OCI-LY3 (cell line): ENCODE measurements around the gene LMX1A.

Experiments used
- H2AFZ ChIP-seq: fragments of 200-600, 300-600 bp; shearing (Covaris generic); 2 replicates; pipeline ENCODE4 v1.6.0; 2014; ENCODE audit warnings: antibody characterized with exemption, low read depth, low read length
- H3K27ac ChIP-seq: fragments of 200-600, 300-600 bp; sonication (generic); 2 replicates; pipeline ENCODE4 v1.5.1; 2014; ENCODE audit warnings: mild to moderate bottlenecking, low read length, moderate library complexity, mixed read lengths
- H3K27me3 ChIP-seq: fragments of 200-600, 300-600 bp; sonication (generic); 2 replicates; pipeline ENCODE4 v1.6.1; 2014; ENCODE audit warnings: low read depth, low read length, mixed read lengths
- H3K36me3 ChIP-seq: fragments of 200-600, 300-600 bp; sonication (generic); replicated peaks from 2 replicates; pipeline ENCODE3; 2014; ENCODE audit warnings: low read depth, low read length, mixed read lengths
- H3K4me1 ChIP-seq: fragments of 300-600, 200-600 bp; sonication (generic); 2 replicates; pipeline ENCODE4 v1.6.1; 2014; ENCODE audit warnings: low read length, mixed read lengths
- H3K4me2 ChIP-seq: fragments of 200-600, 300-600 bp; sonication (generic); 2 replicates; pipeline ENCODE4 v1.6.1; 2014; ENCODE audit warnings: low read length, mixed read lengths
- H3K4me3 ChIP-seq: fragments of 300-600, 200-600 bp; sonication (generic); 2 replicates; pipeline ENCODE4 v1.5.1; 2014; ENCODE audit warnings: antibody characterized with exemption, mild to moderate bottlenecking, low read length, moderate library complexity
- H3K79me2 ChIP-seq: fragments of 300-600, 200-600 bp; shearing (Covaris generic); 2 replicates; pipeline ENCODE4 v1.6.1; 2014; ENCODE audit warnings: mild to moderate bottlenecking, low read length, mixed read lengths
- H3K9ac ChIP-seq: fragments of 300-600, 200-600 bp; shearing (Covaris generic); 2 replicates; pipeline ENCODE4 v1.6.0; 2014; ENCODE audit warnings: mild to moderate bottlenecking, low read length, moderate library complexity
- H3K9me3 ChIP-seq: fragments of 200-600, 300-600 bp; shearing (Covaris generic); 2 replicates; pipeline ENCODE4 v1.6.1; 2014; ENCODE audit warnings: low read length, mixed read lengths; ENCODE audit not compliant: insufficient read depth
- H4K20me1 ChIP-seq: fragments of 200-600, 300-600 bp; sonication (generic); 2 replicates; pipeline ENCODE4 v1.6.1; 2016; ENCODE audit warnings: low read length, mixed read lengths; ENCODE audit not compliant: insufficient read depth
- EZH2phosphoT487 ChIP-seq: fragments of 200-600 bp; shearing (Covaris generic); IDR thresholded peaks from 2 replicates; pipeline ENCODE4 v1.6.1; 2018; ENCODE audit warnings: antibody characterized with exemption, mixed run types, low read depth
- TF ChIP-seq, protein P1 (sequence below): fragments of 200-600, 300-600 bp; sonication (generic); IDR thresholded peaks from 2 replicates; pipeline ENCODE4 v1.5.1; 2014; ENCODE audit warnings: antibody characterized with exemption, low read length, low read depth

LMX1A gene

DNA sequence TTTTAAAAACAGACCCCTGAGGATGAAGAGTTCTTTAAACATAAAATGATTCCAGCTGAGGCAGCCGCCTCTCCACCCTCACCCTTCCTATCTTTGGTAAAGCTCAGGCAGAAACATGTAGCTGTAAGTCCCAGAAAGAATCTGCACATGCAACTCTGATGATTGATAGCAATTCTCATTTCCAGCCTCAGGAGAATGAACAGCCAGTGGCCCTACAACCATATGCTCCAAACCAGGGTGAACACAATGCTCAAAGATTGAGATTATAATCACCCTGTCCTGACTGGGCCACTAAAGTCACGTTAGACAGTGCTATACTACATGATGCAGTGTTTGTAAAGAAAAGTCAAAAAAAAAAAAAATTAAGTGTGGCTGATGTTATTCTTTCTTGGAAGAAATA, 80.2 kb downstream of the LMX1A start:
- no peaks in the 10 kb centered on the region for H3K9me3 ChIP-seq
- no peak overlapping the region for H3K27ac ChIP-seq
- H3K4me3 ChIP-seq, result no peak overlapping the region
- no peak overlapping the region for H3K9ac ChIP-seq
- H3K36me3 ChIP-seq, result no peaks in the 10 kb centered on the region
- H3K4me1 ChIP-seq, result no peaks in the 10 kb centered on the region
- no peak for TF ChIP-seq EZH2phosphoT487
- TF ChIP-seq, protein P1, sequence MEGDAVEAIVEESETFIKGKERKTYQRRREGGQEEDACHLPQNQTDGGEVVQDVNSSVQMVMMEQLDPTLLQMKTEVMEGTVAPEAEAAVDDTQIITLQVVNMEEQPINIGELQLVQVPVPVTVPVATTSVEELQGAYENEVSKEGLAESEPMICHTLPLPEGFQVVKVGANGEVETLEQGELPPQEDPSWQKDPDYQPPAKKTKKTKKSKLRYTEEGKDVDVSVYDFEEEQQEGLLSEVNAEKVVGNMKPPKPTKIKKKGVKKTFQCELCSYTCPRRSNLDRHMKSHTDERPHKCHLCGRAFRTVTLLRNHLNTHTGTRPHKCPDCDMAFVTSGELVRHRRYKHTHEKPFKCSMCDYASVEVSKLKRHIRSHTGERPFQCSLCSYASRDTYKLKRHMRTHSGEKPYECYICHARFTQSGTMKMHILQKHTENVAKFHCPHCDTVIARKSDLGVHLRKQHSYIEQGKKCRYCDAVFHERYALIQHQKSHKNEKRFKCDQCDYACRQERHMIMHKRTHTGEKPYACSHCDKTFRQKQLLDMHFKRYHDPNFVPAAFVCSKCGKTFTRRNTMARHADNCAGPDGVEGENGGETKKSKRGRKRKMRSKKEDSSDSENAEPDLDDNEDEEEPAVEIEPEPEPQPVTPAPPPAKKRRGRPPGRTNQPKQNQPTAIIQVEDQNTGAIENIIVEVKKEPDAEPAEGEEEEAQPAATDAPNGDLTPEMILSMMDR, result no peak
- peaks cover 40% of the 10 kb centered on the region for H3K27me3 ChIP-seq
- H3K4me2 ChIP-seq, result no peak overlapping the region
- no peak overlapping the region for H2AFZ ChIP-seq
- no peaks in the 10 kb centered on the region for H3K79me2 ChIP-seq
- no peaks in the 10 kb centered on the region for H4K20me1 ChIP-seq

- H4K20me1 ChIP-seq, result no peaks in the 10 kb centered on the region
- H3K9ac ChIP-seq, result no peak overlapping the region
- TF ChIP-seq EZH2phosphoT487, result no peak
- TF ChIP-seq, protein P1, result no peak
- H3K9me3 ChIP-seq, result no peaks in the 10 kb centered on the region
- H3K27ac ChIP-seq, result no peak overlapping the region
- no peak overlapping the region for H3K4me2 ChIP-seq
- no peaks in the 10 kb centered on the region for H3K36me3 ChIP-seq
- H3K27me3 ChIP-seq, result peaks cover 14% of the 10 kb centered on the region; the same call in 1 of the 2 replicates
- H2AFZ ChIP-seq, result no peak overlapping the region
- no peaks in the 10 kb centered on the region for H3K79me2 ChIP-seq
- no peaks in the 10 kb centered on the region for H3K4me1 ChIP-seq
- H3K4me3 ChIP-seq, result no peak overlapping the region
Observed at GRCh38 chr1:165265196-165265838, 91.2 kb downstream of the LMX1A start.

DNA sequence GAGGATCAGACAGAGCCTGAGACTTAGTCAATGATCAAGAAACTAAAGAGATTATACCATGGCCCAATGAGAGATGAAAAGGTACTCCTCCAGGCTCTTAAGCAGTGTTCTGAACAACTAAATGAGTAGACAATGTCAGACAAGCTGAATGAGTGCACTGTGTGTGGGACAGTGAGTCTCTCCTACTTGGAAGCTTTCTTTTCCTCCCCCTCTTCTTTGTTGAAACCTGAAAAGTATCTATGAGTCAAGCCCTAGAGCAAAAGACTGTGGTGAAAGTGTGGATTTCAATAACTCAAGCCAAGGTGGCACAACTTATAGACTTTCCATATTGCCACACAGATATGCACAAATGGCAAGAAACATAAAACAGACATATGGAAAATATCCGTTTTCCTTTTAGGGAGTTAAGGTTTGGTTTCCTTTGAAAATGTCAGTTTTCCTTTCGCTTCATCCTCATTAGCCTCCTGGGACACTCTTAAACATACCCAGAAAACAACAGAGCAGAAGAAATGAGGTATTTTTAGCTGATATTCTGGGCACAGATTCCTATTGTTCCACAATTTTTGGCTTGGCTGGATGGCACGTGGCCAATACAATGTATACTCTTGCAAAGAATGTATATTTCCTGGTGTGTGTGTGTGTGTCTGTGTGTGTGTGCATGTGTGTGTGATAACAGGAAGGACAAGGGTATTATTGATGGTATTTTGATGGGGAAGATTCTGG, 96.6 kb downstream of the LMX1A start:
- TF ChIP-seq, protein P1, result no peak
- TF ChIP-seq EZH2phosphoT487, result no peak
- Histone ChIP-seq H3K4me2 (no peak overlapping the region), H4K20me1 (no peaks in the 10 kb centered on the region), H3K79me2 (no peaks in the 10 kb centered on the region), H3K27ac (no peak overlapping the region), H3K27me3 (peaks cover 43% of the 10 kb centered on the region), H3K36me3 (no peaks in the 10 kb centered on the region), H3K4me3 (no peak overlapping the region), H3K4me1 (no peaks in the 10 kb centered on the region), H3K9me3 (no peaks in the 10 kb centered on the region), H2AFZ (no peak overlapping the region), H3K9ac (no peak overlapping the region)

DNA sequence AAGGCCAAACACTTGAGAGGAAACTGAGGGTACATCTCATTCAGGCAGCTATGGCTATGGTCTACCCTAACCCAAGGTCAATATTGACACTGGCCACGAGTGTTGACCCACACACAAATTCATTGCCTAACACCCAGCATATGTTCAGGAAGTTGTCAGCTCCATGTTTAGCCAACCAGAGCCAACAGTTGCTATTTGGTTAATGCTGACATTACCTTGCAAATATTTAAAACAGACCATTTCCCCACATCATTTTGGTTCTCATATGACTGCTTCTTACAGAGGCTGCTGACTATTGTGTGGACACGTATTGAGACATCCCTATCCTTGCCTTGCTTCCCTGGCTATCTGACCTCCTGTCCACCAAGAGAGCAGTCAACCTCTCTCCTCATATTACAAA, 97.3 kb downstream of the LMX1A start:
- peaks cover 49% of the 10 kb centered on the region for H3K27me3 ChIP-seq
- no peak overlapping the region for H3K4me3 ChIP-seq
- H3K4me1 ChIP-seq, result no peaks in the 10 kb centered on the region
- H3K79me2 ChIP-seq, result no peaks in the 10 kb centered on the region
- no peak overlapping the region for H3K9ac ChIP-seq
- H3K36me3 ChIP-seq, result no peaks in the 10 kb centered on the region
- no peaks in the 10 kb centered on the region for H3K9me3 ChIP-seq
- no peak overlapping the region for H2AFZ ChIP-seq
- TF ChIP-seq EZH2phosphoT487, result no peak
- TF ChIP-seq, protein P1, result no peak
- H3K27ac ChIP-seq, result no peak overlapping the region
- no peak overlapping the region for H3K4me2 ChIP-seq
- no peaks in the 10 kb centered on the region for H4K20me1 ChIP-seq
